GM20431 (cell line): ENCODE measurements around the gene GRM3.

Experiments used
- in situ Hi-C: fragments of 300-500 bp; cut with MseI, MboI; formaldehyde crosslinking; loops from one replicate; pipeline ENCODE4 v1.15.0; 2020; ENCODE audit warnings: low sequenced_read_pairs; ENCODE audit not compliant: unreplicated experiment

GRM3 gene

DNA sequence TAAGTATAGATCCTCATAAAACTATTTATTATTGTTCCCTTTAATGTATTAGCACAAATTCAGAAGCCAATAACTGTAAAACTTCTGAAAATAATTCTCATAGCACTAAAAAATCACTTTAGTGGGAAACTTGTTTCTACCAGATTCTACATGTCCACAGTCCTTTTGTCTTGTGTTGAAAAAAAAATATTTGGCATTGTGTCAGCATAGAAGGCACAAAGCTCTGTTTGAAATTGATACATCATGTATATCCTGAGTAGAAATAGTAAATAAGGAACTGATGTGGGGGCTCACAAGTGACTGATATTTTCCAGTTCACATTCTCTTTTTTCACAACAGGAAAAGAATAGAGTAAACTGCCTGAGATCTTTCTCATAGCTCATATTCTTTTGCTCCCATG is 134.6 kb downstream of the GRM3 start:
- in situ Hi-C loops, result no loop called here

- in situ Hi-C loops, result no loop called here
Measured at GRCh38 chr7:86784765-86785164, 141.1 kb downstream of the GRM3 start.

GRCh38 chr7:86785641-86786040 is 141.9 kb downstream of the GRM3 start:
- in situ Hi-C loops, result no loop called here

DNA sequence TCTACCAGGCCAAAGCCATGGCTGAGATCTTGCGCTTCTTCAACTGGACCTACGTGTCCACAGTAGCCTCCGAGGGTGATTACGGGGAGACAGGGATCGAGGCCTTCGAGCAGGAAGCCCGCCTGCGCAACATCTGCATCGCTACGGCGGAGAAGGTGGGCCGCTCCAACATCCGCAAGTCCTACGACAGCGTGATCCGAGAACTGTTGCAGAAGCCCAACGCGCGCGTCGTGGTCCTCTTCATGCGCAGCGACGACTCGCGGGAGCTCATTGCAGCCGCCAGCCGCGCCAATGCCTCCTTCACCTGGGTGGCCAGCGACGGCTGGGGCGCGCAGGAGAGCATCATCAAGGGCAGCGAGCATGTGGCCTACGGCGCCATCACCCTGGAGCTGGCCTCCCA is 142.7 kb downstream of the GRM3 start:
- in situ Hi-C loops, result no loop called here

DNA sequence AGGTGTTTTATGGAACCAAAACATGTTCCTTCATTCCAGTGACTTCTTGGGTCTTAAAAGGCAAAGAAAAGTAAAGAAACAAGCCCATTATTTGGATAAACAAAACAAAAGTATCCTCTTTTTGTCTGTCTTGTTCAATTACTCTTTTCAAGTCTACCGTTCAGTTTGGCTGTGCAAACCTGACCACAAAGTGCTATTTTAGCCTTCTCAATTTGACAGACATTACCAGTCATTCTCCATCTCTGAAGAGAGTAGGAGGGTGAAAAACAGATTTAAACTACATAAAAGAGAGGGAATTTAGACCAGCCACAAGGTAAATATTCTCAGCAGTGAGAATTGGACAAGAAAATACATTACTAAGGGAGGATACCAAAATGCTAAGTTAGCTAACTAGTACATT is 145.2 kb downstream of the GRM3 start:
- in situ Hi-C loops, result no loop called here

GRCh38 chr7:86790383-86790782 is 146.7 kb downstream of the GRM3 start:
- in situ Hi-C loops, result no loop called here

GRCh38 chr7:86792260-86792659 is 148.6 kb downstream of the GRM3 start:
- in situ Hi-C loops, result no loop called here

DNA sequence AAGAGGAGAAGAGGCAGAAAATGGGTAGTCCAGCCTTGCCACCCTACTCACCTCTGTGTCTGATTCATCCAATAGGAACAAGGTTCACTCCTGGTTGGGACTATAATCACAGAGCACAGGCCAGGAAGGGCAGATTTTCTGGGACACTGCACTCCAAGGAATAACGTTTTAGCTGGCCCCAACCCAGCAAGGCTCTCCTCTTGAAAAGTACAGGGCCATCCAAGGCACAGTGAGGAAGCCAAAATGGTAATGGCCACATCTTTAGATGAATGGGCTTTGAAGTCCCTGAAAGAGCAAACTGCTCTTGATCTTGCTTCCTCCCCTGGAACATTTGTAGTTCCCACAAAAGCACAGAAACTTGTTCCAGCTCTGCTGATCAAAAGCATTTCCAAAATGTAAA is 149.4 kb downstream of the GRM3 start:
- in situ Hi-C loops, result no loop called here

DNA sequence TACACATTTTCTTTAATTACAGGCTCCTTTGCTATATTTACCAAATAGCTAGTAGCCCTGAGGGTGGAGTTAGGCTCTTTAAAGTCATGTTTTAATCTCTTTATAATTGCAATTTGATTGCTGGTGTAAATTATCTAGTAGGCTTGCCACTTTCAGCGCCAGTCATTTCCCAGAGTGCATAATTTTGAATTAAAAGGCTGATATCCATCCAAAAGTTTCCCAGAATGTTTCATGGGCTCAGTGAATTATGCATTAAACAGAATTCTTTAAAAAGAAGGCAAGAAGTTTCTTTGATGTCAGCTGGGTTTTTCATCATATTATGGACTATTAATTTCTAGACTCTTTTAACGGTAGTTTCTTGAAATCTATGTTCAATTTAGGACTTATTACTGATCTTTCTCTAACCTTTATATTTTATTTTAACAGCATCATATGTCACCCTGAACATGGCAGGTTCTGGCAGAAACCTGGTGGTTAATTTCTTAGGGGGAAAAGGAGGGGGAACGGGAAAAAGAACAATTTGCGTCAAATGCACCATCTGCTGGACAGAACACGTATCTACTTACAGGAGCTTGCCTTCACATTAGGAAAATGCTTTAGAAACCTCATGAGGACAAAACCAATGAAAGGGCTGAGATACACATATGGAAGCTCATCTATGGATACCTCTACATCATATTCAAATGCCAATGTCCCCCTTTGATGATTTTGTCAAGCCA is 171.1 kb downstream of the GRM3 start:
- in situ Hi-C loops, result no loop called here

GRCh38 chr7:86815556-86815955 is 171.8 kb downstream of the GRM3 start:
- in situ Hi-C loops, result no loop called here

DNA sequence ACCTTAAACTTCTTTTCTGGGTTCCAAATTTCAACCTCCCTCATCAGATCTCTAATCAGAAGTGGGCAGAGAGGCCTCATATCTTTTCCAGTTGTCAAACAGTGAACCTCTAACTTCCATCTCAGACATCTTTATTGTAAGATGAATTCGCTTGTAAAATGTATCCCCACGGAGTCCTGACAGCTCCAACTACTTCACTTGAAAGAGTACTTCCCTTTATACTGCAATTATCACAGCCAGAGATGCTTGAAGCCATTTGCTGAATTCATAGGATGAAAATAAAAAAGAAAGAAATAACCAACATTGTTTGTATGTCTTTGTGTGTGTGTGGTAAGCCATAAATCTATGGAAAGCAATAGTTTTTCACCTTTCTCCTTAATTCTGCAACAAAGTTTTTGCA is 175.2 kb downstream of the GRM3 start:
- in situ Hi-C loops, result no loop called here

DNA sequence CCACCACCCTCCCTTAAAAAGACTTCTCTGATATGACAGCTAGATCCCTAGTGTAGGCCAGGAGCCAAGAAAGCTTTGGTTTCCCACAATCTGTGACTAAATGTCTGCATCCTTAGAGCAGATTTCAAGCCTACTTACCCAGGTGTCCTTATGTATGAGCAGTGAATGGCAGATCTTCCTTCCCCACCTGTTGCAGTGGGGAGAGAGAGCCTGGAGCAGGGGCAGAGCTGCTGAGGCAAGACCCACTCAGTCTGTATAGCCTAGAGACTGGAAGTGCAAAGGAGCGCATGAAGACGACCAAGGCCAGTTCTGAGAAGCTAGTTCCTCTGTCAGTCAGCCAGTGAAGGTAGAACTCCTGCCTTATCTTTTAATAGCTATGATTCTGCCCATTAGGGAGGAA is 180.1 kb downstream of the GRM3 start:
- in situ Hi-C loops, result no loop called here

GRCh38 chr7:86825264-86825663 is 181.6 kb downstream of the GRM3 start:
- in situ Hi-C loops, result no loop called here

- in situ Hi-C loops, result no loop called here
Measured at GRCh38 chr7:86826948-86827347, 183.2 kb downstream of the GRM3 start.

DNA sequence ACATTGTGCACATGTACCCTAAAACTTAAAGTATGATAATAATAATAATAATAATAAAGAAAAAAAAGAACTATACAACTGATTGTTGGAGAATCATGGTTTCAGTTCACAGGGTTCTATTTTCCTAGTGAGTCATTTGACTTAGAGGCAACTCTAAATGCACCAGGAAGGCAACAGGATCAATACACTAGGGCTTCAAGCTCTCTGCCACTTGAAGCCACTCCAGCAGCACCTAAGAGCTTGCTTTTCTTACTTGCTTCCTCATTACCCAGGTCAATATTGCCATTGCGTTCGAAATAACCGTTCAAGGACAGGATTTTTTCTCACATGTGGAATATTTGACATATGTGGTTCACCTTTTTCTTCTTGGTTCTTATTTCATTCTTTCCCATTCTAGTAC is 189.7 kb downstream of the GRM3 start:
- in situ Hi-C loops, result no loop called here

GRCh38 chr7:86837235-86837634 is 193.5 kb downstream of the GRM3 start:
- in situ Hi-C loops, result no loop called here

DNA sequence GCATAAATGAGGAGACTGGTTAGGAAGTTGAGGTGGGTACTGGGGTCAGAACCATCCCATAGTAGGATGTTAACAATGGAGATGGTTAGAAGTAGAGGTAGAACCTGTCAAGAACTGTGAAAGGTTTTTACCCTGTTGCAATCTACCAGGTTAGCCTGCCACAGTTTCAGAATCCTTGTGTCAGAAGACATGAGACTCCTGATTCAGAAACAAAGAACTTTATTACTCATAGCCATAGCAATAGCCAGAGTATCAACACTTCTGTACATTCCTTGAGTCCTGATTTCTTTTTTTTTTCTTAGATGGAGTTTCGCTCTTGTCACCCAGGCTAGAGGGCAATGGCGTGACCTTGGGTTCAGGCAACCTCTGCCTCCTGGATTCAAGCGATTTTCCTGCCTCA is 200.9 kb downstream of the GRM3 start:
- in situ Hi-C loops, result no loop called here

DNA sequence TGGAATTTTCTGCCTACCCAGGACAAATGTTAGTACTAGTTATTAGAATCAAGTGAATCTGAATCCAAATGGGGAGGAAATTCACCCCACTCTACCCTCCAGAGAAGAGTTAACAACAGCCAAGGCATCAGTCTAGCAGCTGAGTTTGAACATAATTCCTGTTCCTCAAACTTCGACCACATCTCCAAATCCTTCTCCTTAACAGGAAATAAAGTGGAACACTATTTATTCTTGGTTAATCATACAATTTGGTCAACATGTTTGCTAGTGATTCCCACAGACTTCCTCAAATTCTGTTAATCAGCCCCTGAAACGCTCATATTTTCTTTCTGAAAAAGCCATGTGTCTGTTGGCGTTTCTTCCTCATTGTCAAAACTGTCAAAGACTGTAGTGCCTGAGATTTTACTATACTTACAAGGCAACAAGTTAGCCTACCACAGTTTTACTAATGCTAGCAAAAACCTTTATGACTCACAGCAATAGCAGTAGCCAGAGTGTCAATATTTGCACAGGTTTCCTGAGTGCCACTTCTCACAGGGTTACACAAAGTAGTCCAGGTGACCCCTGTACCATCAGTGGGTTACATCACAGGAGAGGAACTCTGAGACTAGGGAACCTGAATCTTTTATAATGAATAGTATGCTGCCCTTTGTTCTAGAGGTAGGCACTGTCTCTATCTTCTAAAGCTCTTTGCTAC is 202.9 kb downstream of the GRM3 start:
- in situ Hi-C loops, result no loop called here

- in situ Hi-C loops, result no loop called here
Measured at GRCh38 chr7:86848226-86848625, 204.5 kb downstream of the GRM3 start.

DNA sequence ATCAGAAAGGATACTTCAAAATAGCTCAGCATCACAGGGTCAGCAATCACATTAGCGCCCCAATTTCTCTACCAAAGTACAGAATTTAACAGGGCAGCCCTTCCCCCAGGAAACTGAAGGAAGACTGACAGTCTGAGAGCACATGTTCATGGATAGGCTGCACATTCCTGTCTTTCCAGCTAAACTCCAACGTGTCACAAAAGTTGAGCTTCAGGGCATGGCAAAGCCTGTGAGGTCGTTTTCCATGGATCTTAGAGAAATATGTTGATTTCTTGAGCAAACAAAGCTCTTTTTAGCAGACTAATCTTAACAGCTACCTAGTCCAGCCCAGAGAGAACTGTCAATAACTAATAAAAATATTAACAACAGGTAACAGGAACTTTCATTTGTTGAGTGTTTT is 207.9 kb downstream of the GRM3 start:
- in situ Hi-C loops, result no loop called here

DNA sequence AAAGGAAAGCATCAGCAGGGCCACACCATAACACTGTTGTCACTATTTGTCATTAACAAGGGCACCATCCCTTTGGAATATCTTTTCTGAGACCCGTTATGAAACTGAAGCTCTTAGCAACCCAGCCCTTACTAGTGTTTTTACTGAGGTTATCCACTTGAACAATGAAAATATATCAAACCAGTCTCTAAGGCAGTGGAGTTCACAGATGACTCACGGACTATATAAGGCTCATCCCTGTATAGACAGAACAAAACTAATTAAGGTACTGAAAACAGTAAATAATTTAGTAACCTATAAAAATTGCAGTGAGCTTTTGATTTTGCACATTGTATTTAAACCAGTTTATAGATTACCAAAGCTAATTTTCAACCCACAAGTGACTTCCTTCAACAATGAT is 219.7 kb downstream of the GRM3 start:
- in situ Hi-C loops, result no loop called here

- in situ Hi-C loops, result no loop called here
Measured at GRCh38 chr7:86867163-86867762, 223.6 kb downstream of the GRM3 start.
